Astrocyte (in vitro differentiated cells and primary cell): ENCODE data around the gene LRRC42. TPM values are rescaled to one million over a fixed set of nuclear protein-coding genes. Genes with fewer than 3 reads are reported as not detected.

Experiments
- DNase-seq: peaks from one replicate; pipeline ENCODE4 v3.0.0-alpha.2; 2010; ENCODE audit warnings: low read depth
- FAIRE-seq: peaks from 2 replicates; lab custom pipeline; 2011; peaks lifted over from hg19 to GRCh38; lab: Jason Lieb, UNC
- H2AFZ ChIP-seq: 2 replicates; pipeline ENCODE4 v1.6.0; 2012; ENCODE audit warnings: low read depth, low read length, inconsistent platforms
- H3K27ac ChIP-seq: 2 replicates; pipeline ENCODE4 v1.5.1; 2011; ENCODE audit warnings: low read depth, low read length, inconsistent platforms
- H3K27me3 ChIP-seq: 2 replicates; pipeline ENCODE4 v1.6.0; 2011; ENCODE audit warnings: low read length, inconsistent platforms; ENCODE audit not compliant: insufficient read depth
- H3K36me3 ChIP-seq: 2 replicates; pipeline ENCODE4 v1.5.1; 2011; ENCODE audit warnings: low read length, inconsistent platforms; ENCODE audit not compliant: insufficient read depth
- H3K4me1 ChIP-seq: 2 replicates; pipeline ENCODE4 v1.5.1; 2011; ENCODE audit warnings: low read length, inconsistent platforms; ENCODE audit not compliant: insufficient read depth
- H3K4me2 ChIP-seq: 2 replicates; pipeline ENCODE4 v1.6.0; 2012; ENCODE audit warnings: low read length, inconsistent platforms
- H3K4me3 ChIP-seq: 2 replicates; pipeline ENCODE4 v1.5.1; 2011; ENCODE audit warnings: low read depth, mild to moderate bottlenecking, low read length, inconsistent platforms; ENCODE audit not compliant: insufficient read depth
- H3K79me2 ChIP-seq: 2 replicates; pipeline ENCODE4 v1.6.0; 2012; ENCODE audit warnings: mild to moderate bottlenecking, low read length, inconsistent platforms; ENCODE audit not compliant: insufficient read depth
- H3K9ac ChIP-seq: 2 replicates; pipeline ENCODE4 v1.6.0; 2012; ENCODE audit warnings: mild to moderate bottlenecking, low read length, inconsistent platforms
- H3K9me3 ChIP-seq: 2 replicates; pipeline ENCODE4 v1.5.1; 2012; ENCODE audit warnings: low read depth, mild to moderate bottlenecking, low read length, inconsistent platforms; ENCODE audit not compliant: insufficient read depth
- H4K20me1 ChIP-seq: 2 replicates; pipeline ENCODE4 v1.6.0; 2012; ENCODE audit warnings: low read length, inconsistent platforms; ENCODE audit not compliant: insufficient read depth
- H3K27ac Mint-ChIP-seq: one replicate; pipeline ENCODE4 v1.8.0; 2021; ENCODE audit warnings: mild to moderate bottlenecking, mixed read lengths; ENCODE audit not compliant: unreplicated experiment
- H3K27me3 Mint-ChIP-seq: one replicate; pipeline ENCODE4 v1.8.0; 2021; ENCODE audit warnings: low read depth, mixed read lengths; ENCODE audit not compliant: unreplicated experiment
- H3K36me3 Mint-ChIP-seq: one replicate; pipeline ENCODE4 v1.8.0; 2021; ENCODE audit warnings: low read depth, mixed read lengths; ENCODE audit not compliant: unreplicated experiment
- H3K4me1 Mint-ChIP-seq: one replicate; pipeline ENCODE4 v1.8.0; 2021; ENCODE audit warnings: low read depth, mixed read lengths; ENCODE audit not compliant: unreplicated experiment
- H3K4me3 Mint-ChIP-seq: one replicate; pipeline ENCODE4 v1.8.0; 2021; ENCODE audit warnings: mild to moderate bottlenecking, moderate library complexity, mixed read lengths; ENCODE audit not compliant: unreplicated experiment
- H3K9me3 Mint-ChIP-seq: one replicate; pipeline ENCODE4 v1.8.0; 2021; ENCODE audit warnings: mild to moderate bottlenecking, mixed read lengths; ENCODE audit not compliant: unreplicated experiment
- EZH2 ChIP-seq: IDR thresholded peaks from 2 replicates; pipeline ENCODE4 v1.6.1; 2012; ENCODE audit warnings: mild to moderate bottlenecking, low read length, inconsistent platforms; ENCODE audit not compliant: insufficient read depth
- total RNA-seq: library from RNA; stranded (reverse); gene quantifications from 2 replicates; pipeline ENCODE4 v1.2.1, GENCODE V29; 2021
- TF ChIP-seq, protein P1 (sequence below): IDR thresholded peaks from 2 replicates; pipeline ENCODE4 v1.5.1; 2011; ENCODE audit warnings: low read depth, mild to moderate bottlenecking, inconsistent platforms, low read length, moderate library complexity; ENCODE audit not compliant: insufficient read depth

The LRRC42 gene
- total RNA-seq, 1 donor from 2014 or later = 54.6 TPM

DNA sequence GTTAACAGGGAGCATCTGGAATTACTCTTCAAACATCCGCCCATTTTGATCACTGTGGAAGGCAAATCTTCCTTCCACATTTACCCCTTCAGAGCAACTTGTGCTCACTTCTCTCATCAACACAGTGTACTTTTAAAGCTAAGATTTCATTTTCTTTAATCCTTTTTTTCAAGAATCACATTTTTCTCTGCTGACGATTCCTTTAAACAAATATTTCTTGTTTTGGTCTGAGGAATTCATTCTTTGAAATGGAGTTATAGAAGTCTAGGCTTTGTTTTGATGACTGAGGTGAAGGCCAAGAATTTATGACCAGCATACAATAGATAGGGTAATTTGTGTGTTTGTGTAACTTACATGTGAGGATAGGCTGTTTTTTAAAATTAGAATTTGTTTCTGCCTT lies 25.6 kb downstream of the LRRC42 start:
- H4K20me1 ChIP-seq = no peaks in the 10 kb centered on the region
- no peak overlapping the region for H3K4me3 Mint-ChIP-seq
- no peaks in the 10 kb centered on the region for H3K27me3 Mint-ChIP-seq
- peak overlapping the region; percentile 66 for H3K27ac ChIP-seq
- peaks cover 12% of the 10 kb centered on the region for H3K4me1 ChIP-seq
- H3K9ac ChIP-seq = peak overlapping the region; percentile 31
- FAIRE-seq (no peak), DNase-seq (peak; percentile 55)
- H3K79me2 ChIP-seq = no peaks in the 10 kb centered on the region
- no peak overlapping the region for H3K27ac Mint-ChIP-seq
- H3K9me3 ChIP-seq = no peaks in the 10 kb centered on the region
- peaks cover 33% of the 10 kb centered on the region for H3K36me3 Mint-ChIP-seq
- no peak overlapping the region for H3K4me3 ChIP-seq
- H3K4me1 Mint-ChIP-seq = peaks cover 7% of the 10 kb centered on the region
- no peak overlapping the region for H2AFZ ChIP-seq
- H3K36me3 ChIP-seq = peaks cover 24% of the 10 kb centered on the region
- no peaks in the 10 kb centered on the region for H3K27me3 ChIP-seq
- H3K9me3 Mint-ChIP-seq = no peaks in the 10 kb centered on the region
- H3K4me2 ChIP-seq = peak overlapping the region; percentile 28
- TF ChIP-seq EZH2 = no peak
- TF ChIP-seq, protein P1, sequence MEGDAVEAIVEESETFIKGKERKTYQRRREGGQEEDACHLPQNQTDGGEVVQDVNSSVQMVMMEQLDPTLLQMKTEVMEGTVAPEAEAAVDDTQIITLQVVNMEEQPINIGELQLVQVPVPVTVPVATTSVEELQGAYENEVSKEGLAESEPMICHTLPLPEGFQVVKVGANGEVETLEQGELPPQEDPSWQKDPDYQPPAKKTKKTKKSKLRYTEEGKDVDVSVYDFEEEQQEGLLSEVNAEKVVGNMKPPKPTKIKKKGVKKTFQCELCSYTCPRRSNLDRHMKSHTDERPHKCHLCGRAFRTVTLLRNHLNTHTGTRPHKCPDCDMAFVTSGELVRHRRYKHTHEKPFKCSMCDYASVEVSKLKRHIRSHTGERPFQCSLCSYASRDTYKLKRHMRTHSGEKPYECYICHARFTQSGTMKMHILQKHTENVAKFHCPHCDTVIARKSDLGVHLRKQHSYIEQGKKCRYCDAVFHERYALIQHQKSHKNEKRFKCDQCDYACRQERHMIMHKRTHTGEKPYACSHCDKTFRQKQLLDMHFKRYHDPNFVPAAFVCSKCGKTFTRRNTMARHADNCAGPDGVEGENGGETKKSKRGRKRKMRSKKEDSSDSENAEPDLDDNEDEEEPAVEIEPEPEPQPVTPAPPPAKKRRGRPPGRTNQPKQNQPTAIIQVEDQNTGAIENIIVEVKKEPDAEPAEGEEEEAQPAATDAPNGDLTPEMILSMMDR = no peak

DNA sequence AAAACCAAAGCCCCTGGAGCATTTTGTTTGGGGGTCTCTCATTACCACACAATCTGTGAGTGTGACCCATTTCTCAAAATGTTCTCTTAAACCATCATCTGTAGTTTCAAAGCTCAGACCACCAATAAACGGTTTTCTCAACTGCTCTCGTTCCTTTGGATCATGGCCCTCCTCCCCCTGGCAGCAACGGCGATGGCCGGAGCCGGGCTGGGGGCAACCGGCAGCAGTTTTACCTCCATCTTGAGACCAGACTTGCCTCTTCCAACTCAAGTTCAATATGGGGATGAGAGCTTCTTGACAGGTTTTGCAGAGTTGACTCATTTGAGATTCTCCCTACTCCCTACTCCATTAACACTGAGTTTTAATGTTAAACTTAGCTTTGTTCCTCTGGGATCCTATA lies 29.7 kb downstream of the LRRC42 start:
- Histone ChIP-seq H3K27me3 (no peaks in the 10 kb centered on the region), H3K4me3 (no peak overlapping the region), H4K20me1 (no peaks in the 10 kb centered on the region), H3K4me2 (no peak overlapping the region), H3K9me3 (no peaks in the 10 kb centered on the region), H3K4me1 (peaks cover 4% of the 10 kb centered on the region), H2AFZ (no peak overlapping the region), H3K79me2 (no peaks in the 10 kb centered on the region), H3K36me3 (no peaks in the 10 kb centered on the region), H3K27ac (no peak overlapping the region), H3K9ac (no peak overlapping the region)
- Mint-ChIP-seq H3K4me1 (peaks cover 4% of the 10 kb centered on the region), H3K4me3 (no peak overlapping the region), H3K9me3 (no peaks in the 10 kb centered on the region), H3K27ac (no peak overlapping the region), H3K27me3 (peaks cover 4% of the 10 kb centered on the region), H3K36me3 (peaks cover 18% of the 10 kb centered on the region)
- FAIRE-seq = no peak
- DNase-seq = no peak
- TF ChIP-seq EZH2 = no peak
- TF ChIP-seq, protein P1 = no peak

DNA sequence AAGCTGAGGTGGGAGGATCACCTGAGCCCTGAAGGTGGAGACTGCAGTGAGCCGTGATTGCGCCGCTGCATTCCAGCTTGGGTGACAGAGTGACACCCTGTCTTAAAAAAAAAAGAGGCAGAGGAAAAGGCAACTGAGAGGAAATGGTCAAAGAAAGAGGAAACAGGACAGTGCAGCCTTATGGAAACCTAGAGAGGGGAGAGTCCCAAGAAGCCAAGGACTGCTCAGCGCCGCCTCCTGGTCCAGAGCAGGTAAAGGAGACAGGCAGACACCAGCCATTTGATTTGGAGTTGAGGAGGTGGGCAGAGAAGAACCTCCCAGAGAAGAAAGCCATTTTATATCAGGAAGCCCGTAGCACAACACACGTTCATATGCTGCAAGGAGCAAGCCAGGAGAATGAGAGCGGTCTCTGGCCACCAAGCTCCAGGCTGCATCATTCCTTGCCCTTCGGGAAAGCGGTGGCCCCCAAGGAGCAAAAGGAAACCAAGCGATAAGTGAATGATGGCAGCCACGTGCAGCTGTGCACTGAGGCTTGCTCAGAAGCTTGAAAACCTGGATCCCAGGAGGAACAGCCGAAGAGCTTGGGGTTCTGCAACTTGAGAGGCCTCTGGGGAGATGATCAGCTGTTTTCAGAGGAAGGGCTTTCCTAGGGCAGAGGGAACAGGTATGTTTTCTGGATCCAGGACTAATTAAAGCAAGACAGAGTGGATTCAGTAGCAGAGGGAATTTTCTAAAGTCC lies 33.7 kb downstream of the LRRC42 start:
- no peak overlapping the region for H3K27ac ChIP-seq
- H4K20me1 ChIP-seq = no peaks in the 10 kb centered on the region
- Mint-ChIP-seq H3K4me1 (peaks cover 17% of the 10 kb centered on the region), H3K4me3 (no peak overlapping the region), H3K9me3 (no peaks in the 10 kb centered on the region), H3K36me3 (peaks cover 10% of the 10 kb centered on the region), H3K27me3 (peaks cover 4% of the 10 kb centered on the region), H3K27ac (no peak overlapping the region)
- no peaks in the 10 kb centered on the region for H3K27me3 ChIP-seq
- H3K4me2 ChIP-seq = no peak overlapping the region
- H3K9ac ChIP-seq = no peak overlapping the region
- H2AFZ ChIP-seq = no peak overlapping the region
- no peaks in the 10 kb centered on the region for H3K9me3 ChIP-seq
- H3K4me3 ChIP-seq = no peak overlapping the region
- no peaks in the 10 kb centered on the region for H3K79me2 ChIP-seq
- FAIRE-seq (no peak), DNase-seq (no peak)
- no peaks in the 10 kb centered on the region for H3K36me3 ChIP-seq
- peaks cover 5% of the 10 kb centered on the region for H3K4me1 ChIP-seq
- TF ChIP-seq, protein P1 = no peak
- TF ChIP-seq EZH2 = no peak
